HG03460 (cell line): ENCODE measurements around the gene PARD3.
"Not testable (repeated sequence)": the region's sequence is repeated elsewhere in the genome, so short reads cannot be mapped to it uniquely, and the experiment has no call there.

Experiments
- ATAC-seq: cut with Tn5 transposase; IDR thresholded peaks from one replicate; pipeline ENCODE4 v1.9.1; 2021; ENCODE audit not compliant: unreplicated experiment

The PARD3 gene

DNA sequence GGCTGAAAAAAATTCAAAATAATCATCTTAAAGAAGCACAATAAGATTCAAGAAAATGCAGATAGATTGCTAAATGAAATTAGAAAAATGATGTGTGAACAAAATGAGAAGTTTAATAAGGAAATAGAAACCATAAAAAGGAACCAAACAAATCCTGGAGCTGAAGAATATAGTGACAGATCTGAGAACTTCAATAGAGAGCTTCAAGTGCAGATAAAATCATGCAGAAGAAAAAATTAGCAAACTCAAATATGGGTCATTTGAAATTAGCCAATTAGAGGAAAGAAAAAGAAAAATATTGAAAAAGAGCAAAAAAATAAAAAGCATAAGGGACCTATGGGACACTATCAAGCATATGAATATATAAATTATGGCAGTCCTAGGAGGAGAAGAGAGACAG, 720.1 kb downstream of the PARD3 start:
- no peak for ATAC-seq

DNA sequence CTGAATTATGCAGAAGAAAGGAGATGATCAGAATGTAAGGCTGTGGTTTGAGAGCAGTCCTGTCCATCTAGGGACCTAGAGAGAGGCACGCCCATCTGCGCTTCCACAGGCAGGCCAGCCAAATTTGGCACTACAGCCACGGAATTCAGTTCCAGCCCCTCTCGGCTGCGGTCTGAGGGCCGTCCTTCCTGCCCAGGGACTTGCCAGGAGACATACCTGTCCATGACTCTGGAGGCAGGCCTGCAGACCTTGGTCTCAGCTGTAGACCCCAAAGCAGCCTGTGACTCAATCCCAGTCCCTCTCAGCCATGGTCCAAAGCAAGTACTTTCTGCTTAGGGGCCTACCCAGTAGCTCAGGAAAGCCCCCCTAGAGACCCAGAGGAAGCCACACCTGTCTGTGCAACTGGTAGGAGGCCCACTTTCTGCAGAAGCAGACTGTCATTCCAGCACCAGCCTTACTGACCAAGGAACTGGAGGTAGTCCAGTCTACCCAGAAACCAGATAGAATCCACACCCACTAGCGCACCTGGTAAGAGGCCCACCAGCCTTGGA, 720.9 kb downstream of the PARD3 start:
- no peak for ATAC-seq

DNA sequence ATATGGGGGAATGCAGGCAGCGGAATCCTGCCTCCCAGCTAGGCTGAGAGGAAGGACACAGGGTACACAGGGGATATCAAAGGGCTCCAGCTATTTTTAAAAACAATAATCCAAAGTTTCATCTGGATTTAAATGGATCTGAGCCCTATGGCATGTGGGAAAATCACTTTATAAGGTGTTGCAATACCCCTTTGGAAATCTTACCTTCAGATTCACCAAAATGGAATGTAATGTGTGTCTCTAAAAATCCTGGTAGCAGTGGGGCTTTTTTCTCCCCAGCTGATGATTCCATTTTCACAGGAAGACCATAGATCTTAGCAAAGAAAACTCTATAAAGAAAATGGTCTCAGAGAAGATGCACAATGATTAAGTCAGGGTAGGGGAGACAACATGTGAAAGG, 722.2 kb downstream of the PARD3 start:
- no peak for ATAC-seq

DNA sequence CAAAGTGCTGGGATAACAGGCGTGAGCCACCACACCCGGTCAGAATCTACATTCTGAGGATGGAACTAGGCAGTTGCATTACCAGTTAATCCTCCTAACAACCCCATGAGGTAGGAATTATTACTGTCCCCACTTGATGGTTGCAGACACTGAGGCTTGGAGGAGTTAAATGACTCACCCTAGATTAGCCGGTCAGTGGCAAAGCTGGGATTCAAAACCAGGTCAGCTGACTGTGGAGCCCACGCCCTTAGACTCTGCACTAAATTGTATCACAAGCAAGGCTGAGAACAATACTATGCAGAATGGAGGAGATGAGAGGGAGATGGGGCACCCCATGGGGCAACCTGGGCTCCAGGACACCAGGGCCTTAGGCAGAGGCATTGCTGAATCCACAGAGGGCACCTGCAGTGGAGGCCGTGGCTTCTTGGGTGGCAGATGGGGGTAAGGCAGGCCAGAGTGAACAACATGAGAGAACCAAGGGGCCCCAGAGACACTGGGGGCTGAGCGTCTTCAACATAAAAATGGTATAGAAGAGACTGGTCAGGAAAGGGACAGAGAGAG, 723.4 kb downstream of the PARD3 start:
- ATAC-seq: no peak

DNA sequence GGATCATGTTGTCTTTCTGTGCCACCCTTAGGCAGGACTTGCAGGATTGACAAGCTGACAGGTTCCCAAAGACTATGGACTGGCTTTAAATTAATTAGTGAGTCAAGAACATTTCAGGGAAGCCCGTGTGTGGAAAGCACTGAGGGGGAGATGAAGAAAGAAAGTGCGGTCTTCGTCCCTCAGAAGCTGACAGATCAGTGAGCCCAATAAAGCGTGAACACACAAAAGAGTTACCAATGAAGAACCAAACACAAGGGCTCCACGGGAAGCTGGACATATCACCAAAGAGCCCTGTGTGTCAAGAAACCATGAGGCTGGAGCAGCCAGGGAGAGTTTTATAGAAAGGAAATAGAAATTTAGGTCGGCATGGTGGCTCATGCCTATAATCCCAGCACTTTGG, 725.8 kb downstream of the PARD3 start:
- no peak for ATAC-seq

DNA sequence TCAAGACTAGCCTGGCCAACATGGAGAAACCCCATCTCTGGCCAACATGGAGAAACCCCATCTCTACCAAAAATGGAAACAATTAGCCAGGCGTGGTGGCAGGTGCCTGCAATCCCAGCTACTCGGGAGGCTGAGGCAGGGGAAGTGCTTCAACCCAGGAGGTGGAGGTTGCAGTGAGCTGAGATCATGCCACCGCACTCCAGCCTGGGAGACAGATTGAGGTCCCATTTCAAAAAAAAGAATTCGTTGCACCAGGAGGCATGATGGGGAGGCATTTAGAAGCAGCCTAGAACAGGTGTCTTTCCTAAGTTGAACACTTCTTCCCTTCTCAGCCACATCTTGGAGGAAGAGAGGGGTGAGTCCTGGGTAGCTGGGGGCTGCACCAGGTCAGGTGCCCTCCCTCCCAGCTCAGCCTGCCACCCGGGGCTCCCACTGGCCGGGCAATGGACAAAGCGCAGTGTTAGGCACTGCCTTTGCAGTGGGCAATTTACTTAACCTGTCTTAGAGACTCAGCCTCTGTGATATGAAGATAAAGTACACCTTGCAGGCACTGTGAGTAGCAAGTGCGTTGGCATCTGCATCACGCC, 726.8 kb downstream of the PARD3 start:
- ATAC-seq: no peak

DNA sequence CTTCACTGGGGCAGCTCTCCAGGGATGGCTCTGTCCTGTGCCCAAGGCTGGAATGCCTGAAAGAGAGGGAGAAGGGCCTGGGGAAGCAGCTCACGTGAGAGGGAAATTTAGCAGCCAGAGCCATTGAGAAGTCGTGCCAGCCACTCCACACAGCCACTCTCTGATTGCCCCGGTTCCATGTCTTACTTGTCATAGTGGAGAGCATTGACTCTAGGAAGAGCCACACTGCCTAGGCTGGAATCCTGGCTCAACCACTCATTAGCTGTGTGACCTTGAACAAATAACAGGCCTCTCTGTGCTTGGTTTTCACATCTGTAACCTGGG, 728.0 kb downstream of the PARD3 start:
- ATAC-seq: no peak

DNA sequence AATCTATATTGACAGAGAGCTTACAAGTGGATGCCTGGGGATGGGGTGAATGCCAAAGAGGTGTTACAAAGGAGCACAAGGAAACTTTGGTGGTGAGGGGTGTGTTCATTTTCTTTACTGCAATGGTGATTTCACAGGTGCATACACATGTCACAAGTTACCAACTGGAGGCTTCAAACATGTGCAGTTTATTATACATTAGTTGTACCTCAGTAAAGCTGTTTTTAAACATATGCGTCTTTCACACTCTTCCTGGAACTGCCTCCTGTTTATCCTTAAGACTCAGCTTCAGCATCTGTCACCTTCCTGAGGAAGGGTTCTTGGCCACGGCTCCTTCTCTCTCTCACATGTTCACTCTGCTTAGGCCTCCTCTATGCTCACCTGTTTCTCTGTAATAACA, 731.5 kb downstream of the PARD3 start:
- ATAC-seq: no peak

DNA sequence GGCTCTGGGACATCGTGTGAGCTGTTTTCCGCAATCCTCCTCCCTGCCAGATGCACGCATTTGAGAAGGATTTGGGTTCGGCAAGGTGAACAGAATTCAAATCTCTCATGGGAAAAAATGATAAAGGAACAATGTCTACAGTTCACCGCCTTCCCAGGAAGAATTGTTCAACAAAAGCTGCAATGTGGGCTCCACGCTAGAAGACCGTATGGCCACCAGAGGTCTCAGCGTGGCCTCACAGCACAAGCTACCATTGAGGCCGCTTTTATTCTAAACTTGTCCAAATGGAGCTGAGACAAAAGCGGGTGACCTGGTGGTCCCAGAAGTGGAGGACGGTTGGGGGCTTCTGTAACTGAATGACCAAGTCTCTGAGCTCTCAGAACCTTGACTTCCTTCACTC, 733.1 kb downstream of the PARD3 start:
- no peak for ATAC-seq

DNA sequence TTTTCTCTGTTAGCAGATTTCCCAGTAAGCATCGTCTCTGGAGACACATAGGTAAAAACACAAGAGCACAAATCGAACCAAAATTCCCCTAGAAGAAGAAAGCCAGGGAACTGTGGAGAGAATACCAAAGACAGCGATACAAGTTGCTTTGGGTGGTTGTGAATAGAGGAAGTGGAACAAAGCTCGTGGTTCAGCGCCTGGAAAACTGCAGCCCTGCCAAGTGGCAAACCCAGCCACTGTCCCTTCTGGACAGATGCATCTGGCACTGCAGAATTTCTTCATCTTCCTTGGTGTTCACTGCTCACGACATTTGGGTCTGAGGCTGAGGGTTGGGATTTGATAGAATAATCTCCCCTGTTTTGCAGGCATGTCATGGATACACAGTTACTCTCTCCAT, 733.8 kb downstream of the PARD3 start:
- ATAC-seq: no peak

DNA sequence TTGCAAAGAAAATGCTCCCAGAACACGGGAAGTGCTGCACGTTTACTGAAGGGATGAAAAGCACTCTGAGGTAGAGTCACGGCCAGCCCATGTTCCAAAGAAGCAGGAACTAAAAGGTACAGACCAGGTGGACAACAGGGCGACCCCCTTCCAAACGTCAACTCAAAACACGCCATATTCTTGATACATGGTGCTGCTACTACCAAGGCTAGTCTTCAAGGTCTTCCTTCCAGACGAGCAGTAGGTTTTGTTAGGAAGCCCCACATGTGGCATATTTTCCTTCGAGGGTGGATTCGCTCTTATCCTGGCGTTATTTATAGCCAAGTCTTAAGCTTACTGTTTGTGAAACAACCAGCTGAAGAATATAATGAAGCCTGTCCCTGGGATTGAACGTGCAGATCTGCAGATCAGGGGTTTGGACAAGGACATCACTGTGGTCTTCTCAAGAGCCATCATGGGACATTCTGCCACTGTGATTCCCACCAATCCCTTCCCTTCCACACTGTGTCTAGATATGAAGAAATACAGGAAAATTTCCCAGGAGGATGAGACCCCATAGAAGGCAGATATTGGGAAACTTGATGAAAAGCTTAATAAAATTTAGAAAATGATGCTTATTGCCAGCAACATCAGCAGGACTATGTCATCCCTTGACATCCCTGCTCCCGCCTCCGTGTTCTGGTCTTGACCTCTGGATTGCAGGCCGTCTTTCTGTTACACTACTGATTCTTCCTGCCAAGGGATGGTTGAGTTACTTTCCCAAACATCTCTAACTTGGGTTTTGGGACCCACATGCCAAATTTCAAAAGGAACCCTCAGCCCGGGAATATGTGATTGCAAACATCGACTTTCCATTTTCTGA, 734.4 kb downstream of the PARD3 start:
- ATAC-seq: no peak

DNA sequence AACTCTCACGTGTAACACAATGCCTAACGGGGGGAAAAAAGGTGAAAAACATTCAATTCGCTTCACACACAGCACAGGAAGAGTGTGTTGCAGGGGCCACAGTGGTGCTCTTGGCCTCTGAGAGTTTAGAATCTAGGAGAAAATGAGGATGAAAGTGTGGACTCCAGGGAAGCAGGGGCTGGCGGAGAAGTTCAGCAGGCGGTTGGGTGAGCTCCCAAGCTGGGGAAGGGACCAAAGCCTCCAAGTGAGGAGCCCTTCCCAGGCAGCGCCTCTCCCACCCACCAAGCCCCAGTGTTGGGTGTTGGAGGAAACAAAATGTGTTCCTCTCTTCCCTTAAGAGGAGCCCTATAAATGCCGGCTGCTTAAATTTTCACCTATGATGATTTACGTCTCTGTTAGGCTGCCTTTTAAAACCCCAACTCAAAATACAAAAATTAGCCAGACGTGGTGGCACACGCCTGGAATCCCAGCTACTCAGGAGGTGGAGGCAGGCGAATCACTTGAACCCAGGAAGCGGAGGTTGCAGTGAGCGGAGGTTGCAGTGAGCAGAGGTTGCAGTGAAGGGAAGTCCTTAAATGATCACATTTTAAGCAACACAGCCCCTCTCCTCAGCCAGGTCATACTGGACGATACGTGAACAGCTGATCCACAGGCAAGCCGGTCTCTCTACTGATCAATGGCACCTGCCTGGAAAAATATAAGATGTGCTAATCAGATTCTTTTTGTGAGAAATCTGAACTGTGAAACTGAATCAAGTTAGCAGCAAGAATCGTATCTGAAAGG, 735.2 kb downstream of the PARD3 start:
- ATAC-seq: no peak

DNA sequence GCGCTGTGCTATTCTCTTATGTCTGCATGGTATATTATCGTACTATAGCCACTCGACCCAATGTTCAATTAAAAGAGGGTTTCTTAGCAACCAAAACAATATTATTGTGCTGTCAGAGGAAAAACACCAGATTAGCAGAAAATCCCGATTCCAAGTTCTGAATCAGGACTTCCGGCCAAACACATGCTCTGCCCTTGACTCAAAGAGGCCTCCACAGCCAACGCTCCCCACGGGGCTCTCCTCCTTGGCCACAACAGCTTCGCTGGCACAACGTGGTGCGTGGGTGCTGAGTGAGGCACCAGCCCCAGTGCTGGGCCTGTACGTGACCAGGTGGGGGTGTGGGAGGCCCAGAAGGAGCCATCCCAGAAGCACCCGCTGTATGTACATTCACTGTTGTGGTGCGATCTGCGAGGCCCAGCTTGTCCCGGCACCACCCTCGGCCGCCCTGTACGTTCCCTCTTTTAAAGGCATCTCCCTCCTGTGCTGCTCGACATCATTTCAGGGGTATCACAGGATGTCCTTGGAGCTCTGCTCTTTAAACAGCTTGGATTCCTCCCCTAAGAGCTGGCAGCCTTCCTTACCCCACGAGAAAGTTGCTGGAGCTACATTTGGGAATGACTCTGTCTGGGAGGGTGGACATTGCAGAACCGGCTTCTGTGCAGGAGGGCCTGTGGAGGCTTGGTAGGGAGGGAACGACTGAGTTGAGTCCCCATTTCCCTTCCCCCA, 736.2 kb downstream of the PARD3 start:
- no peak for ATAC-seq

DNA sequence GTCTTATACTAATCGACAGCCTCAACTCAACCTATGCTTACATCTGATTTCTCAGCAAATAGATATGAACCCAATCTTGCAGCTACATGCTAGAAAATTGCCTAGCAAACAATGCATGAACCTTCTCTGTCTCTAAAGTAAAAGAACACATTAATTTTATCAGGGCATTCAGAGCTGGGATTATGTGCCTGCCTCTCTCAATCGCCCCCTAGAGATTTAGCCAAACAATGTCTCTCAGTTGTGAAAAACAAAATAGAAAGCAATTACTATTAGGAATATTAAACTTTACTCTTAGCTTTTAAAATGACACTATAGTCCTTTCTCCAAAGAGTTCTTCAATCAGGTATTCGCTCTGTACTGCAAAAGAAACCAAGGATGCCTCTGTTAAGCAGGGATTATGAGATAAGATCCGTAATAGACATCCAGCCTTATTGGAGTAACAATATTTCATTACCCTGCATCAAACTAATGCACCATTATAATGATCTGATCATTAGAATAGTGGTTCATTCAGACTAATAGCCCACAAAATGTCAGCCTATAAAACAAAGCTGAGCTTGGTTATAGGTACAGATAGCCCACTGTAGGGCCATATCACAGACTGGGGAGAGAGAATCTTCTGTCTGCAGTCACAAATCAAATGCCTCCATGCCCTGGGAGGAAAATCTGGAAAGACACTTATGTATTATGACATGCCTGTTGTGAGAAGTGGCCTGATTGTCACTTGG, 736.9 kb downstream of the PARD3 start:
- no peak for ATAC-seq

DNA sequence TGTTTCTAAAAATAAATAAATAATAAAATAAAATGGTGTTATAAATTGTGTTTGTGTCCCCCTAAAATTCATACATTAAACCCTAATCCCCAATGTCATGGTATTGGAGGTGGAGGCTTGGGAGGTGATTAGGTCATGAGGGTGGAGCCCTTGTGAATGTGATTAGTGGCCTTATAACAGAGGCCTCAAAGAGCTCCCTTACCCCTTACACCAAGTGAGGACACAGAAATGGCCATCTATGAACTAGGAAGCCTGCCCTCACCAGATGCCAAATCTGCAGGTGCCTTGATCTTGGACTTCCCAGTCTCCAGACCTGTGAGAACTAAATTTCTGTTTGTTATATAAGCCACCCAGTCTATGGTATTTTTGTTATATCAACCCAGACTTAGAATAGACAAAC, 738.7 kb downstream of the PARD3 start:
- no peak for ATAC-seq

DNA sequence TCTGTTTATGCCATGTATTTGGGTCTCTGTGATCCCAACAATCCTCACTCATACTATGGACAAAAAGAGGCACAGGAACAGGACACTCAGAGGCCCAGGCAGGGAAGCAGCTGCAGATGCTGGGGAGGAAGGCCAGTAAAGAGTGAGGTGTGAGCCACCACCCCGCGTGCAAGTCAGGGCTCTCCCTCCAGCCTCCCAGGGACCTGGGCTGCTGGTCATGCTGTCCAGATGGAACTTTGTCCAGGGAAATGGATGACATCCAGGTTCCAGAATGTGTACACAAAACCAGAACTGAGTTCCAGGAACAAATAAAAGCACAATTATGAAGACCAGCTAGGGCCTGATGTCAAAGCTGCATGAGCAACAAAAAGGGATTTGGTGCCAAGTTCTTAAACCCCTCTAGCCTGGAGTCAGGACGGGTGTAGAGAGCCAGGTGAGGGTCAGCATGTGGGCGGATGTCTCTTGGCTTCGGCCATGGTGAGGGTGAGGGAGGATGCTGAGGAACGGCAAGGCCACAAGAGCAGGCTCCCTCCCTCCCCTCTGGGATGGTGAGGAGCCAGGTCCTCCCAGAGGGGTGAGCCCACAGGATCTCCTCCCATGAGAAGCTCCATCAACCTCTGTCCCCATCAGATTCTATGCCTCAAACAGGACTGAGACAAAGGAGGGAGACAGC, 739.7 kb downstream of the PARD3 start:
- no peak for ATAC-seq

DNA sequence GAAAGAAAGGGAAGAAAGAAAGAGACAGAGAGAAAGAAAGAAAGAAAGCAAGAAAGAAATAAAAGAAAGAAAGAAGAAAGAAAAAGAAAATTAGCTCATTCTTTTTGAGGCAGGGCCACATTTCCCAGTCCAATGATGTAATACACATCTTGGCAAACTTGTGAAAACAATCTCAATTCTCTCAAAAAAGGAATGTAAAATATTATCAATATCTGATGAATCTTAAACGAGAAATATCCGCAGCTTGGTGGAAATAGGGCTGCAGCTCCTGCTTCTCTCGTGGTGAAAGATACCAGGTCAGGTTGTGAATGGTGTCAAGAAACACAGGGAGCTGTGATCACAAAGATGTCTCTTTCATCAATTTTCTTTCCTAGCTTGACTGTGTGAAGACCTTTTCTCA, 741.0 kb downstream of the PARD3 start:
- no peak for ATAC-seq

DNA sequence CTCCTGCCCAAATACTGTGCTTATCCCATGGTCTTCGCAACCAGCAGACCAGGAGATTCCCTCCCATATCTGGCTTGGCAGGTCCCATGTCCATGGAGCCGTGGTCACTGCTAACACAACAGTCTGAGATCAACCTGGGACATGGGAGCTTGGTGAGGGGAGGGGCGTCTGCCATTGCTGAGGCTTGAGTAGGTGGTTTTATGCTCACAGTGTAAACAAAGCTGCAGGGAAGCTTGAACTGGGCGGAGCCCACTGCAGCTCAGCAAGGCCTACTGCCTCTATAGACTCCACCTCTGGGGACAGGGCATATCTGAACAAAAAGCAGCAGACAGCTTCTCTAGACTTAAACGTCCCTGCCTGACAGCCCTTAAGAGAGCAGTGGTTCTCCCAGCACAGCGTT, 747.4 kb downstream of the PARD3 start:
- not testable (repeated sequence) for ATAC-seq

DNA sequence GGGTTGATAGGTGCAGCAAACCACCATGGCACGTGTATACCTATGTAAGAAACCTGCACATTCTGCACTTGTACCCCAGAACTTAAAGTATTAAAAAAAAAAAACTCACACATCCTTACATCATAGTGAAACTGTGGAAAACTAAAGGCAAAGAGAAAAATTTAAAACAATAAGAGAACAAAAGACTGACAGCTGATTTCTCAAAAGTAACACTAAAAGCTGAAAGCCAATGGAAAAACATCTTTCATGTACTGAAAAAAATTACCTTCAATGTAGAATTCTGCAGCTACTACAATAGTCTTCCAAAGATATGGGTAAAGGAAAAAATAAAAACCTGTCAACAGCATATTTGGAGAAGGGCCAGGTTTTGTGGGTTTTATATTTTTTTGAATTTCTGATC, 751.5 kb downstream of the PARD3 start:
- no peak for ATAC-seq

DNA sequence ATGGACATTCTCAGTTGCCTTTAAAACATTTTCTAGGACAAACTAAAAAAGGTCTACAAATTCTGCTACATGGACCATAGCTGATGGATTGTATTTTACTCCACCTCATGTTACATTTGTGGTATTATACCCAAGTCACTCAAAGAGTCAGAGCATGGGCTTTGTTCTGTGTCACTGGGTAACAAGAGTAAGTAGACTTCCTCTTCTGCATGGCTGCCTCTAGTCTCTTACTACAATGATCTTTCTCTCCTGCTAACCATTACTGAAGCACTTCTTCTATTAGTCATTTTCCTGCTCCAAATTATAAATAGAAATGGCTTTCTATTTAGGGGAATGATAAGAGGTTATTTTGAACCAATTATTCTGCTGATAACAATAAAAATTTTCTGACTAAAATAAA, 753.3 kb downstream of the PARD3 start:
- ATAC-seq: no peak
